Measurements from ENCODE around the gene YARS1.

The YARS1 gene

GRCh38 chr1:32817159-32817814 is at the start of gene YARS1, which contains the start of gene S100PBP:
TSS of gene YARS1 (minus strand) at chr1:32817358. CDS start at chr1:32817244, 114 bp downstream.
TSS of gene S100PBP (plus strand) at chr1:32817653. CDS start at chr1:32826100, 8,447 bp downstream.
- DNase-seq (ENCODE audit: extremely low read depth in 1 of 2, low read depth in 1 of 2), result peak; percentile 99 to 100

GRCh38 chr1:32865639-32866405 is 48.7 kb upstream of the YARS1 start:
- no peak for DNase-seq (ENCODE audit: extremely low read depth in 1 of 2, low read depth in 1 of 2)

DNA sequence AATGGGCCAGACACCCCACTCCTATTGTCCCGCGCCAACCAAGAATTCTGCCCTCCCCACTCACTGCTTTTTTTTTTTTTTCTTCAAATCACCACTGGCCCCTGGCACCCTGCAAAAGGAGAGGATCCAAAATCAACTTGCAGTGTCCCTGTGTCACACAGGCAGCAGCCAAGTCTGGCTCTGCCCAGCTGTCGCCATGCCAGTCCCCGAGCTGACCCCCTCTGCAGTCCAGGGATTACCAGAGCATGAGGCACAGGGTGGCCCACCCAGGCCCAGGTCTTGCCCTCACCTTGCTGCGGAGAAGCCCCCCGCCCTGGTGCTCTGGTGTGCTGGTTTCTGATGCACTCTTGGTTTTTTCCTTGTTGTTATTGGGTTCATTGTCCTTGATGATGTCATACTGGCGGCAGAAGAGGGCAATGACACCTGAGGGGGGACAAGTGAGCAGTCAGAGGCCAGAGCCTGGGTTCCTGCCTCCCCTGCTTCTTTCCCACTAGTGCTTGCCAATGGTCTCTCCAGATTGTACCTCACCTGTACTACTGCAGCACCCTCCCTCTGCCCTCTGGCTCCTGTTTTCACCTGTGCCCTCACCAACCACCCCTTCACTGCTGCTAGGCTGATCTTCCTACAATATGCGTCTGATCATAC is 47.3 kb upstream of the YARS1 start:
- no peak for DNase-seq (ENCODE audit: extremely low read depth in 1 of 2, low read depth in 1 of 2)

- DNase-seq (ENCODE audit: extremely low read depth in 1 of 2, low read depth in 1 of 2), result no peak
These were observed 46.7 kb upstream of the YARS1 start for GRCh38 chr1:32863881-32864245.

DNA sequence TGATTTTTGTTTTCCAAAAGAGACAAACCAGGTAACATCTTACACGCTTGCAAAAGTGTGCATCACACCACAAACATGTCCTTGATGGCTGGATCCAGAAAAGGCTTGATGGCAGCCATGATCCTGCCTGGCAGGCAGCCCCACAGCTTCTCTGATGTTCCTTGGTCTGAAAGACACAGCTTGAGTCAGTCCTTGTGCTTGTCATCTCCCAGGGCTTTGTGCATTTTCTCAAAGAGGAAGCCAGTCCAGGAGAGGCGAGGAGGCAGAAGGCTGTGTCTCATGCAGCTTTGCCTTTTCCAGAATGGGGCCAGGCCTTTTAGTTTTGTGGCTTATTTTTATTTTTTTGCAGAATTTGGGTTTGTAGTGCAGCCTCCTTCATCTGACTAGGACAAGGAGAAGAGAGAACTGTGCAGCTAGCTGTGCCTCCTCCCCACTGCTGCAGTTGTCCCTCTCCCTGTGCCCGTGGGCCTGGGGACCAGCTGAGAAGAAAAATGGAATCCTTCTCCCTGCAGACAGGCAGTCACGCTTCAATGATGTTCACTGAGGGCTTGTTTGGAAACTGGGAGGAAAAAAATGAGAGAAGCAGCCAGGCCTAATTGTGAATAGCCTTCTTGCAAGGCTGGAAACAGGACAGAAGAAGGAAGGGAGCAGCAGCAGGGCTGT is 46.2 kb upstream of the YARS1 start:
- DNase-seq (ENCODE audit: extremely low read depth in 1 of 2, low read depth in 1 of 2), result no peak

GRCh38 chr1:32861904-32862695 is 44.9 kb upstream of the YARS1 start:
- no peak for DNase-seq (ENCODE audit: extremely low read depth in 1 of 2, low read depth in 1 of 2)

GRCh38 chr1:32860566-32860965 is 43.4 kb upstream of the YARS1 start:
- DNase-seq (ENCODE audit: extremely low read depth in 1 of 2, low read depth in 1 of 2), result no peak

DNA sequence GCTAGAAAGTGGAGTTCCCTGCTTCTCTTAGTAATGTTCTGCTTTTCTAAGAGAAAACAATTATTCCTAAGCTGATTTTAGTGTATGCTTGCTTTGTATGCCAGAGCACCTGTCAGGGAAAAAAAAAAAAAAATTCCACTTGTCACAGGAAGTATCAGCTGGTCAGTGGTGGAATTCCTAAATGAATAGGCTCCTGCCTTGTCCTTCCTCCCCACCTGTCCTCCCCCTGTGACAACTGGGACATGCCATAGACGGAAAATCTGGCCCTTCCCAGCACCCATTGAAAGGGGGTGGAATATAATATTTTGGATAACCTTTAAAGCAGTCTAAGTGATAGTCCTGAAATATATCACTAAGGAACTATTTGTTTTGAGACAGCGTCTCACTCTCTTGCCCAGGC is 42.8 kb upstream of the YARS1 start:
- no peak for DNase-seq (ENCODE audit: extremely low read depth in 1 of 2, low read depth in 1 of 2)

GRCh38 chr1:32858791-32859190 is 41.6 kb upstream of the YARS1 start:
- DNase-seq (ENCODE audit: extremely low read depth in 1 of 2, low read depth in 1 of 2), result no peak

DNA sequence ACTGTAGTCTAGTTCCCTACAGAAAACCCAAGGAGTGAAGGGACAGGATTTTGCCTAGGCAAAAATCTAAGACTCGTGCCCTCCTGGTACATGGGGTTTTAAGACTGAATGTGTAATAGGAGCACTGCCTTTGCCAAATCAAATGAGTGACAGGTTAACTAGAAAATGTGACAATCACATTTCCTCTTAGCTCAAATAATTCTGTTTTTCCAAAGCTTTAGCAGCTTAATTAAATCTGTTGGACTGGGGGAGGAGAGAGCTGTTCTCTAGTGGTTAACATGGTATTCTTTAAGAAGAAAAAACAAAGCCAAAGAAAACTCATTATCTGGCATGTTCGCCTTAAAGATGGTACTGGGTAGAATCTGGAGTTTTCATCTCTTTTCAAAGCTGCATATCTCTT is 41.0 kb upstream of the YARS1 start:
- DNase-seq (ENCODE audit: extremely low read depth in 1 of 2, low read depth in 1 of 2), result no peak

- no peak for DNase-seq (ENCODE audit: extremely low read depth in 1 of 2, low read depth in 1 of 2)
These were observed 38.9 kb upstream of the YARS1 start for GRCh38 chr1:32855861-32856617.

- no peak for DNase-seq (ENCODE audit: extremely low read depth in 1 of 2, low read depth in 1 of 2)
These were observed 31.4 kb upstream of the YARS1 start for GRCh38 chr1:32848354-32849063.

DNA sequence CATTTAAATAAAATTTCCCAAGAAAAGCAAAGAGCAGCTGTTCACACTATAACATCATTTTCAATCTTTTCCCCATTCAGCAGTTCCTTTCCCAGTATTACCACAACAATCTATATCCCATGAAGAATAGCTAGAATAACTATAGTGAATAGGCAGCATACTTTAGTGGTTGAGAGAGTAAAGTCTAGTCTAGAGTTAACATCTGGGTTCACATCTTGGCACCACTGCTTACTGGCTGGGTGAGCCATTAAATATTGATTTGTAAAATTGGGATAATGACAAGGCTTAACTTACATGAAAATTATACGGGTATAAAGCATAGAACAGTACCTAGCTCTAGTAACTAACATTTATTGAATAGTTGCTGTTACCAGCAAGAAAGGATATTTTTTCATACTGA is 14.7 kb upstream of the YARS1 start:
- no peak for DNase-seq (ENCODE audit: extremely low read depth in 1 of 2, low read depth in 1 of 2)

DNA sequence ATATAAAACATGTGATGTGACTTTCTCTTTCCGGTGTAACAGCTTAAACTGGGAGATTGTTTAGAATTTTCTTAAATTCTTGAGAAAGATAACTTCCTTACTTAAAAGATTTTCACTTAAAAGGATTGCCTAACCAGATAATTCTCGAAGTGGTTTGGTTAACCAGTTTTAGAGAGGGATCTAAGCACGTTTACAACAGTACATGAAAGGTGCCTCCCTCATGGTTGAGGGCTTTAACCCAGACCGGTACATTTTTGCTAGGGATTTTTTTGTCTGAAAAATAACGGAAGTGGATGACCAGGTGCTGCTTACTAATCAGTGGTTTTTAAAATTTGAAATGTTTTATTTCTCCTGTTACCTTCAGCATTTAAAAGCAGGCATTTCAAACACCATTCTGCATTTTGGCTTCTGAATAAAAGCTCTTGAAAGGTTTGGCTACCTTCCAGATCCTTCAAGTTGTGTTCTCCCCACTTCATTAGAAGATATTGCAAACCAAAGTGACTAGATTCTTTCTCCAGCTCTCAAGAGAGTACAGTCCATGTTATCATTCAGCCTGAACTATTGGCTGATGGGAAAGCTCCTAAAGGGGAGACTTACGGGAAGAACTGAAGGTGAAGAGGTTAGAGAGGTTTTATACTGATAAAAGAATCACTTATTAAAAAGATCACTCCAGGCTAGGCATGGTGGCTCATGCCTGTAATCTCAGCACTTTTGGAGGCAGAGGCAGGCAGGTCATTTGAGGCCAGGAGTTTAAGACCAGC is 13.1 kb upstream of the YARS1 start:
- no peak for DNase-seq (ENCODE audit: extremely low read depth in 1 of 2, low read depth in 1 of 2)

DNA sequence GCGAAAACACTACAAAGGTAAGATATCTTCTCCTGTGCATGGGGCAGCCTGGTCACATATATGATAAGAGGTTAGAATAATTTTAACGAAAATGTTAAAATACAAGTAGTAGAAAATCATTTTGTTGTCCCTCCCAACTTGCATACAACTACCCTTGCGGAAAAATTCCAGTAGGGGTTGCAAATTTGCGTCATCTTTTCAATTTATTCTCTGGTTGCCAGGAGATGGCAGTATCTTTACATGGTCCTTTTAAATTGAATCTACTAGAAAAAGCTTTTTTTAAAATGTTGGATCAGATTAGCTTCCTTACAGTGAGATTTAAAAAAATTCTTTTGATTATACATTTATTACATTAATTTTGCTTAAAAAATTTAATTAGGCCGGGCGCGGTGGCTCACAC is 11.2 kb upstream of the YARS1 start:
- DNase-seq (ENCODE audit: extremely low read depth in 1 of 2, low read depth in 1 of 2), result no peak

GRCh38 chr1:32825181-32825580 is 8.0 kb upstream of the YARS1 start:
- DNase-seq (ENCODE audit: extremely low read depth in 1 of 2, low read depth in 1 of 2), result no peak

GRCh38 chr1:32818804-32819541 is 1.8 kb upstream of the YARS1 start:
- no peak for DNase-seq (ENCODE audit: extremely low read depth in 1 of 2, low read depth in 1 of 2)

All from stimulated activated CD8-positive, alpha-beta memory T cell treated with anti-CD3 and anti-CD28 coated beads, Interleukin-7, amount 100 ng/mL, for 48 hours (primary cell).